Astrocyte of the spinal cord (primary cell): ENCODE measurements around the gene JMJD1C.
A peak's percentile ranks its signal among the peaks of the same experiment; 100 is the strongest.

Experiments used
- DNase-seq: peaks from one replicate; pipeline ENCODE4 v3.0.0; 2011; ENCODE audit warnings: low read depth, low spot score
- H3K4me3 ChIP-seq: 2 replicates; pipeline ENCODE4 v1.5.1; 2011; ENCODE audit warnings: low read depth, mild to moderate bottlenecking, low read length, moderate library complexity
- CTCF ChIP-seq: IDR thresholded peaks from 2 replicates; pipeline ENCODE4 v1.5.1; 2012; ENCODE audit warnings: low read depth, mild to moderate bottlenecking, low read length, inconsistent platforms
- in situ Hi-C: cut with HindIII; loops from 2 replicates; pipeline ENCODE4 v1.10.0; 2017; ENCODE audit warnings: low sequenced_read_pairs

The JMJD1C gene

GRCh38 chr10:63228237-63228636 is 237.5 kb downstream of the JMJD1C start:
- DNase-seq, result no peak
- no peak overlapping the region for H3K4me3 ChIP-seq
- in situ Hi-C loops, result no loop called here
- TF ChIP-seq CTCF, result no peak

- TF ChIP-seq CTCF, result no peak
- no peak overlapping the region for H3K4me3 ChIP-seq
- in situ Hi-C loops, result no loop called here
- DNase-seq, result no peak
Observed at GRCh38 chr10:63227207-63227895, 238.4 kb downstream of the JMJD1C start.

- in situ Hi-C loops, result no loop called here
- no peak for TF ChIP-seq CTCF
- no peak overlapping the region for H3K4me3 ChIP-seq
- DNase-seq, result no peak
Observed at GRCh38 chr10:63224241-63224640, 241.5 kb downstream of the JMJD1C start.

- in situ Hi-C loops, result no loop called here
- no peak for TF ChIP-seq CTCF
- no peak overlapping the region for H3K4me3 ChIP-seq
- DNase-seq, result no peak
Observed at GRCh38 chr10:63221950-63222349, 243.8 kb downstream of the JMJD1C start.

- DNase-seq, result no peak
- TF ChIP-seq CTCF, result no peak
- H3K4me3 ChIP-seq, result no peak overlapping the region
- in situ Hi-C loops, result no loop called here
Observed at GRCh38 chr10:63219749-63220148, 246.0 kb downstream of the JMJD1C start.

GRCh38 chr10:63217120-63217605 is 248.6 kb downstream of the JMJD1C start:
- peak; percentile 76 for DNase-seq
- H3K4me3 ChIP-seq, result no peak overlapping the region
- in situ Hi-C loops, result no loop called here
- TF ChIP-seq CTCF, result peak; percentile 53

GRCh38 chr10:63214571-63214970 is 251.2 kb downstream of the JMJD1C start:
- H3K4me3 ChIP-seq, result no peak overlapping the region
- no peak for TF ChIP-seq CTCF
- in situ Hi-C loops, result no loop called here
- no peak for DNase-seq
